NCI-H1436 treated with DMSO at 0.1 percent for 48 hours (cell line): Measurements from ENCODE around the gene WDR88.
"Not testable (repeated sequence)": the region's sequence is repeated elsewhere in the genome, so short reads cannot be mapped to it uniquely, and the experiment has no call there.

Experiments used
- DNase-seq: peaks from one replicate; lab custom pipeline; 2025; lab: John Stamatoyannopoulos, UW

The WDR88 gene

GRCh38 chr19:33198169-33198568, 66.3 kb downstream of the WDR88 start:
- DNase-seq: no peak

- no peak for DNase-seq
These were observed 67.7 kb downstream of the WDR88 start for GRCh38 chr19:33199441-33200265.

GRCh38 chr19:33201473-33201872, 69.6 kb downstream of the WDR88 start:
- no peak for DNase-seq

- DNase-seq: no peak
These were observed 70.1 kb downstream of the WDR88 start for GRCh38 chr19:33201886-33202545.

GRCh38 chr19:33202546-33203507, 70.9 kb downstream of the WDR88 start:
- no peak for DNase-seq

- no peak for DNase-seq
These were observed 71.6 kb downstream of the WDR88 start for GRCh38 chr19:33203529-33203928.

- DNase-seq: no peak
These were observed 72.4 kb downstream of the WDR88 start for GRCh38 chr19:33204136-33204973.

GRCh38 chr19:33205110-33205509, 73.2 kb downstream of the WDR88 start:
- no peak for DNase-seq

- DNase-seq: no peak
These were observed 73.8 kb downstream of the WDR88 start for GRCh38 chr19:33205531-33206260.

- no peak for DNase-seq
These were observed 74.5 kb downstream of the WDR88 start for GRCh38 chr19:33206261-33207039.

- no peak for DNase-seq
These were observed 75.2 kb downstream of the WDR88 start for GRCh38 chr19:33207040-33207620.

GRCh38 chr19:33207903-33208302, 76.0 kb downstream of the WDR88 start:
- DNase-seq: no peak

- no peak for DNase-seq
These were observed 76.5 kb downstream of the WDR88 start for GRCh38 chr19:33208371-33208895.

- DNase-seq: no peak
These were observed 77.3 kb downstream of the WDR88 start for GRCh38 chr19:33208904-33209849.

- not testable (repeated sequence) for DNase-seq
These were observed 77.9 kb downstream of the WDR88 start for GRCh38 chr19:33209850-33210230.

- no peak for DNase-seq
These were observed 78.5 kb downstream of the WDR88 start for GRCh38 chr19:33210266-33210940.

- DNase-seq: no peak
These were observed 80.0 kb downstream of the WDR88 start for GRCh38 chr19:33211794-33212435.
